ENCODE data around the gene ALG14.

GRCh38 chr1:95072532-95073419 is at the start of gene ALG14:
- TF ChIP-seq CTCF (IDR thresholded peaks at IDR 0.05; ENCODE audit: low read depth, low read length) (no peak), POLR2A (IDR thresholded peaks at IDR 0.05; ENCODE audit: extremely low read depth, insufficient read length) (peak; percentile 37), MYC (IDR thresholded peaks at IDR 0.05; ENCODE audit: low read depth, low read length) (no peak), MAX (IDR thresholded peaks at IDR 0.05; ENCODE audit: low read depth, low read length) (peak; percentile 59)

All from NB4 (cell line).